PFSK-1 (cell line): Measurements from ENCODE around the gene LILRB1.

Experiments used
- FOXP2 ChIP-seq: optimal IDR thresholded peaks from 2 replicates; pipeline ENCODE3; 2011; ENCODE audit warnings: borderline replicate concordance, control low read depth, inconsistent platforms; ENCODE audit not compliant: insufficient read depth; ENCODE audit errors: extremely low read length, extremely low read depth
- POLR2AphosphoS5 ChIP-seq: IDR thresholded peaks from 2 replicates; pipeline ENCODE4 v1.6.1; 2012; ENCODE audit warnings: low read depth, mild to moderate bottlenecking, control low read depth, low read length, moderate library complexity
- REST ChIP-seq, 2 experiments: IDR thresholded peaks; 2 replicates each; pipeline versions ENCODE4 v1.6.1 to v1.8.0; 2011 to 2012; ENCODE audit warnings: low read depth in 2 of 2, low read length in 2 of 2, control low read depth in 1 of 2, inconsistent platforms in 1 of 2, mild to moderate bottlenecking in 1 of 2, moderate library complexity in 1 of 2; ENCODE audit not compliant: insufficient read depth in 1 of 2
- SIN3A ChIP-seq: IDR thresholded peaks from 2 replicates; pipeline ENCODE4 v1.6.1; 2012; ENCODE audit warnings: mild to moderate bottlenecking, low read length, moderate library complexity, borderline replicate concordance; ENCODE audit not compliant: insufficient read depth
- TAF1 ChIP-seq: IDR thresholded peaks from 2 replicates; pipeline ENCODE4 v1.6.1; 2012; ENCODE audit warnings: low read length, control low read depth, borderline replicate concordance; ENCODE audit not compliant: insufficient read depth

- TF ChIP-seq POLR2AphosphoS5, result no peak
- no peak for TF ChIP-seq TAF1
- TF ChIP-seq SIN3A, result no peak
- TF ChIP-seq FOXP2, result no peak
- no peak for TF ChIP-seq REST (IDR thresholded peaks at IDR 0.05; ENCODE audit: insufficient read depth in 1 of 2, low read depth in 2 of 2, low read length in 2 of 2)
These were observed 7.9 kb upstream of the LILRB1 start for GRCh38 chr19:54622431-54622830.
